HEK293 (cell line): ENCODE data around the gene VMO1.

ENCODE experiments used
- CTCF ChIA-PET: fragments of 350-600 bp; formaldehyde crosslinking; extraction: SDS; loops from one replicate; lab custom pipeline; 2021; ENCODE audit warnings: antibody characterized with exemption; lab: Yijun Ruan, JAX
- POLR2A ChIA-PET: fragments of 300-600 bp; formaldehyde crosslinking; extraction: SDS; loops from one replicate; lab custom pipeline; 2020; ENCODE audit warnings: antibody characterized with exemption, inconsistent platforms; lab: Yijun Ruan, JAX
- H3K27ac ChIP-seq: fragments of 200-500 bp; sonication (Bioruptor generic); 2 replicates; pipeline ENCODE4 v1.5.1; 2014; ENCODE audit warnings: low read depth, low read length, control low read depth, inconsistent platforms; ENCODE audit errors: extremely low read depth
- H3K36me3 ChIP-seq, 2 experiments: fragments of 200-500 bp in 1 of 2; sonication (Bioruptor generic) in 1 of 2; 1 replicate in 1 of 2; 2 replicates in 1 of 2; pipeline ENCODE4 v1.5.1; 2014 to 2017; ENCODE audit warnings: inconsistent platforms in 2 of 2, low read length in 2 of 2; ENCODE audit not compliant: control insufficient read depth in 2 of 2, insufficient read depth in 1 of 2
- H3K4me1 ChIP-seq: fragments of 200-500 bp; sonication (Bioruptor generic); 2 replicates; pipeline ENCODE4 v1.5.1; 2014; ENCODE audit warnings: mild to moderate bottlenecking, low read length, inconsistent platforms; ENCODE audit not compliant: control insufficient read depth, insufficient read depth
- H3K4me3 ChIP-seq: 2 replicates; pipeline ENCODE4 v1.5.1; 2011; ENCODE audit warnings: low read depth, mild to moderate bottlenecking, control low read depth, low read length, moderate library complexity
- H3K9me3 ChIP-seq: fragments of 200-500 bp; sonication (Bioruptor generic); 2 replicates; pipeline ENCODE4 v1.5.1; 2014; ENCODE audit warnings: low read depth, low read length, inconsistent platforms; ENCODE audit not compliant: control insufficient read depth, insufficient read depth
- EGR2 ChIP-seq: fragments of 450-650 bp; formaldehyde crosslinking; IDR thresholded peaks from 2 replicates; pipeline ENCODE4 v1.5.1; 2016; ENCODE audit warnings: low read depth, missing biosample characterization, missing genetic modification characterization
- GLIS1 ChIP-seq: fragments of 450-650 bp; formaldehyde crosslinking; IDR thresholded peaks from 2 replicates; pipeline ENCODE4 v1.5.1; 2016; ENCODE audit warnings: missing biosample characterization, missing genetic modification characterization
- KLF1 ChIP-seq: fragments of 450-650 bp; formaldehyde crosslinking; IDR thresholded peaks from 2 replicates; pipeline ENCODE4 v1.5.1; 2016; ENCODE audit warnings: missing biosample characterization, missing genetic modification characterization
- KLF7 ChIP-seq: fragments of 450-650 bp; formaldehyde crosslinking; IDR thresholded peaks from 2 replicates; pipeline ENCODE4 v1.5.1; 2016; ENCODE audit warnings: missing biosample characterization, missing genetic modification characterization, borderline replicate concordance
- MZF1 ChIP-seq: fragments of 450-650 bp; formaldehyde crosslinking; IDR thresholded peaks from 2 replicates; pipeline ENCODE4 v1.5.1; 2017; ENCODE audit warnings: missing biosample characterization, missing genetic modification characterization, borderline replicate concordance
- SP3 ChIP-seq: fragments of 450-650 bp; formaldehyde crosslinking; IDR thresholded peaks from 2 replicates; pipeline ENCODE4 v1.5.1; 2016; ENCODE audit warnings: missing biosample characterization, missing genetic modification characterization
- SP7 ChIP-seq: fragments of 450-650 bp; formaldehyde crosslinking; IDR thresholded peaks from 2 replicates; pipeline ENCODE4 v1.5.1; 2016; ENCODE audit warnings: missing biosample characterization, missing genetic modification characterization
- ZBTB48 ChIP-seq: fragments of 450-650 bp; formaldehyde crosslinking; IDR thresholded peaks from 2 replicates; pipeline ENCODE4 v1.5.1; 2016; ENCODE audit warnings: missing biosample characterization, missing genetic modification characterization
- ZBTB8A ChIP-seq: fragments of 450-650 bp; formaldehyde crosslinking; IDR thresholded peaks from 2 replicates; pipeline ENCODE4 v1.5.1; 2016; ENCODE audit warnings: missing biosample characterization, missing genetic modification characterization
- ZNF114 ChIP-seq: fragments of 450-650 bp; formaldehyde crosslinking; IDR thresholded peaks from 2 replicates; pipeline ENCODE4 v1.5.0; 2017; ENCODE audit warnings: missing biosample characterization, missing genetic modification characterization
- ZNF133 ChIP-seq: fragments of 450-650 bp; formaldehyde crosslinking; IDR thresholded peaks from 2 replicates; pipeline ENCODE4 v1.5.1; 2016; ENCODE audit warnings: missing biosample characterization, missing genetic modification characterization
- ZNF350 ChIP-seq: fragments of 450-650 bp; formaldehyde crosslinking; IDR thresholded peaks from 2 replicates; pipeline ENCODE4 v1.5.0; 2017; ENCODE audit warnings: missing biosample characterization, mild to moderate bottlenecking, missing genetic modification characterization
- ZNF521 ChIP-seq: fragments of 450-650 bp; formaldehyde crosslinking; IDR thresholded peaks from 2 replicates; pipeline ENCODE4 v1.5.1; 2017; ENCODE audit warnings: missing biosample characterization, mild to moderate bottlenecking, missing genetic modification characterization
- ZNF596 ChIP-seq: fragments of 450-650 bp; IDR thresholded peaks from 2 replicates; pipeline ENCODE4 v1.5.0; 2018; ENCODE audit warnings: missing biosample characterization, mild to moderate bottlenecking, missing genetic modification characterization, moderate library complexity
- ZNF654 ChIP-seq: fragments of 450-650 bp; formaldehyde crosslinking; IDR thresholded peaks from 2 replicates; pipeline ENCODE4 v1.5.1; 2016; ENCODE audit warnings: low read depth, missing biosample characterization, missing genetic modification characterization
- ZNF660 ChIP-seq: fragments of 450-650 bp; IDR thresholded peaks from 2 replicates; pipeline ENCODE4 v1.5.1; 2018; ENCODE audit warnings: missing biosample characterization, mild to moderate bottlenecking, missing genetic modification characterization
- ZNF677 ChIP-seq: fragments of 450-650 bp; IDR thresholded peaks from 2 replicates; pipeline ENCODE4 v1.5.0; 2018; ENCODE audit warnings: missing biosample characterization, mild to moderate bottlenecking, missing genetic modification characterization, moderate library complexity
- ZNF777 ChIP-seq: fragments of 450-650 bp; formaldehyde crosslinking; IDR thresholded peaks from 2 replicates; pipeline ENCODE4 v1.5.1; 2017; ENCODE audit warnings: missing biosample characterization, missing genetic modification characterization, borderline replicate concordance
- TF ChIP-seq, protein P1 (sequence below): fragments of 450-650 bp; formaldehyde crosslinking; IDR thresholded peaks from 2 replicates; pipeline ENCODE4 v1.5.1; 2017; ENCODE audit warnings: missing biosample characterization, missing genetic modification characterization
- TF ChIP-seq, protein P2 (sequence below): fragments of 450-650 bp; formaldehyde crosslinking; IDR thresholded peaks from 2 replicates; pipeline ENCODE4 v1.5.1; 2016; ENCODE audit warnings: missing biosample characterization, missing genetic modification characterization, low read depth
- TF ChIP-seq, protein P3 (sequence below): fragments of 450-650 bp; formaldehyde crosslinking; IDR thresholded peaks from 2 replicates; pipeline ENCODE4 v1.5.1; 2016; ENCODE audit warnings: missing biosample characterization, missing genetic modification characterization
- TF ChIP-seq, protein P4 (sequence below): IDR thresholded peaks from 2 replicates; pipeline ENCODE4 v1.6.1; 2011; ENCODE audit warnings: mild to moderate bottlenecking, low read depth, low read length, borderline replicate concordance
- TF ChIP-seq, protein P5 (sequence below): fragments of 450-650 bp; formaldehyde crosslinking; IDR thresholded peaks from 2 replicates; pipeline ENCODE4 v1.5.1; 2016; ENCODE audit warnings: missing biosample characterization, missing genetic modification characterization

VMO1 gene

DNA sequence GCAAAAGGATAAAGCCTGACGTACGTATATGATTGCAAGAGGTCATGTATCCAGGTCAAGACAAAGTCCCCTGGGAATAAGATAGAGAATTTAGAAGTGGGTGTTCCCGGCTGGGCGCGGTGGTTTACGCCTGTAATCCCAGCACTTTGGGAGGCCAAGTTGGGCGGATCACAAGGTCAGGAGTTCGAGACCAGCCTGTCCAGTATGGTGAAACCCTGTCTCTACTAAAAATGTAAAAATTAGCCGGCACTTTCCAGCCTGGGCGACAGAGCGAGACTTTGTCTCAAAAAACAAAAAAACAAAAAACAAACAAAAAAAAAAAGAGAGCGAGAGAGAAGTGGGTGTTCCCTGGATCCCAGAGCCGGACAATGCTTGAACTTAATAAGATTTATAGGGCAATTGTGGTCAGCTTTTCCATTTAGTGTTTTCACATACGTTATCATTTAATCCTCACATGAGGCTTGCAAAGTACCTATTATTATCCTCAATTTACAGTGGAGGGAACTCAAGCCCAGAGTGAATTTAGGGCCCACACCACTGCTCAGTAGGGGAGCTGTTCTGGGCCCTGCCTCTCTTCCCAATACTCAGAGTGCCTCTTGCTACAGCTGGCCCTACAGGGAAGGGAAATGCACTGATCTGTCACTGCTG, 2.1 kb upstream of the VMO1 start:
- Histone ChIP-seq H3K9me3 (no peaks in the 10 kb centered on the region), H3K36me3 (no peaks in the 10 kb centered on the region)
- CTCF ChIA-PET: interaction anchor here (0.6 to 4.9 kb wide), 13 partner anchors 10 to 222 kb away, joined by 3 to 37 read pairs (median 4); partner anchors contain the start of genes ARRB2 and PLD2
- POLR2A ChIA-PET: interaction anchor here (3.8 kb wide), 1 partner anchor 10 kb away, joined by 23 read pairs; no protein-coding TSS in a partner anchor
- TF ChIP-seq ZNF114 (tag by site-specific recombination) (no peak), ZNF654 (tag by site-specific recombination) (no peak), KLF1 (tag by site-specific recombination) (peak; percentile 69), ZNF660 (no peak), ZNF521 (no peak), EGR2 (0 out of 2 replicates have a peak, but pooled peaks have one; percentile 6), ZNF777 (tag by site-specific recombination) (no peak), SP7 (tag by site-specific recombination) (peak; percentile 99), ZNF133 (tag by site-specific recombination) (no peak), ZNF350 (tag by site-specific recombination) (no peak), GLIS1 (tag by site-specific recombination) (peak; percentile 56), KLF7 (tag by site-specific recombination) (peak; percentile 45; the same call in 1 of the 2 replicates), ZBTB8A (tag by site-specific recombination) (peak; percentile 30; the same call in 1 of the 2 replicates)
- TF ChIP-seq, protein P1, sequence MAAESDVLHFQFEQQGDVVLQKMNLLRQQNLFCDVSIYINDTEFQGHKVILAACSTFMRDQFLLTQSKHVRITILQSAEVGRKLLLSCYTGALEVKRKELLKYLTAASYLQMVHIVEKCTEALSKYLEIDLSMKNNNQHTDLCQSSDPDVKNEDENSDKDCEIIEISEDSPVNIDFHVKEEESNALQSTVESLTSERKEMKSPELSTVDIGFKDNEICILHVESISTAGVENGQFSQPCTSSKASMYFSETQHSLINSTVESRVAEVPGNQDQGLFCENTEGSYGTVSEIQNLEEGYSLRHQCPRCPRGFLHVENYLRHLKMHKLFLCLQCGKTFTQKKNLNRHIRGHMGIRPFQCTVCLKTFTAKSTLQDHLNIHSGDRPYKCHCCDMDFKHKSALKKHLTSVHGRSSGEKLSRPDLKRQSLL (tag by site-specific recombination): no peak
- TF ChIP-seq, protein P2, sequence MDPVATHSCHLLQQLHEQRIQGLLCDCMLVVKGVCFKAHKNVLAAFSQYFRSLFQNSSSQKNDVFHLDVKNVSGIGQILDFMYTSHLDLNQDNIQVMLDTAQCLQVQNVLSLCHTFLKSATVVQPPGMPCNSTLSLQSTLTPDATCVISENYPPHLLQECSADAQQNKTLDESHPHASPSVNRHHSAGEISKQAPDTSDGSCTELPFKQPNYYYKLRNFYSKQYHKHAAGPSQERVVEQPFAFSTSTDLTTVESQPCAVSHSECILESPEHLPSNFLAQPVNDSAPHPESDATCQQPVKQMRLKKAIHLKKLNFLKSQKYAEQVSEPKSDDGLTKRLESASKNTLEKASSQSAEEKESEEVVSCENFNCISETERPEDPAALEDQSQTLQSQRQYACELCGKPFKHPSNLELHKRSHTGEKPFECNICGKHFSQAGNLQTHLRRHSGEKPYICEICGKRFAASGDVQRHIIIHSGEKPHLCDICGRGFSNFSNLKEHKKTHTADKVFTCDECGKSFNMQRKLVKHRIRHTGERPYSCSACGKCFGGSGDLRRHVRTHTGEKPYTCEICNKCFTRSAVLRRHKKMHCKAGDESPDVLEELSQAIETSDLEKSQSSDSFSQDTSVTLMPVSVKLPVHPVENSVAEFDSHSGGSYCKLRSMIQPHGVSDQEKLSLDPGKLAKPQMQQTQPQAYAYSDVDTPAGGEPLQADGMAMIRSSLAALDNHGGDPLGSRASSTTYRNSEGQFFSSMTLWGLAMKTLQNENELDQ (tag by site-specific recombination): no peak
- TF ChIP-seq, protein P3, sequence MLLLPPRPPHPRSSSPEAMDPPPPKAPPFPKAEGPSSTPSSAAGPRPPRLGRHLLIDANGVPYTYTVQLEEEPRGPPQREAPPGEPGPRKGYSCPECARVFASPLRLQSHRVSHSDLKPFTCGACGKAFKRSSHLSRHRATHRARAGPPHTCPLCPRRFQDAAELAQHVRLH (tag by site-specific recombination): no peak
- TF ChIP-seq, all 188 proteins: peak for 6
- peaks cover 4% of the 10 kb centered on the region for H3K4me1 ChIP-seq
- H3K27ac ChIP-seq: no peak overlapping the region; the same call in 1 of the 2 replicates
- H3K4me3 ChIP-seq: no peak overlapping the region

DNA sequence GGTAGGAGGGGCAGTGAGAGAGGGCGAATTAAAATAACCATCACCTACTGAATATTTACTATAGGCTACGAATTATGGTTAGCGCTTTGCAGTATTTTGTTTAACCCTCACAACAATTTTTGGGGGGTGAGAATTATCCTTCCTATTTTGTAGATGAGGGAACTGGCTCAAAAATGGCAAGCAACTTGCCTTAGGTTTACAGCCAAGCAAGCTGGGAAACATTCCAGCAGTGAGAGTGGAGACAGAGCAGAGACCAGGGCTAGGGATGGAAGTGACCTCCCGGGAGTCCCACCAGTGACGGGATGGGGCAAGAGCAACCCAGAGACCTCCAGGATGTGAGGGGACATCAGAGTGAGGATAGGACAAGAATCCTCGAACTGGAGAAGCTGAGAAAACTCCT, 352 bp upstream of the VMO1 start:
- Histone ChIP-seq H3K4me1 (peaks cover 4% of the 10 kb centered on the region), H3K27ac (no peak overlapping the region), H3K36me3 (no peaks in the 10 kb centered on the region), H3K9me3 (no peaks in the 10 kb centered on the region), H3K4me3 (no peak overlapping the region)
- ChIA-PET CTCF (interaction anchor here (0.7 to 1.9 kb wide), 7 partner anchors 10 to 220 kb away, joined by 3 to 6 read pairs (median 3); no protein-coding TSS in a partner anchor), POLR2A (no interaction called here)
- no peak for TF ChIP-seq ZBTB48 (tag by site-specific recombination)
- TF ChIP-seq ZNF677 (tag by site-specific recombination): no peak
- TF ChIP-seq, protein P4, sequence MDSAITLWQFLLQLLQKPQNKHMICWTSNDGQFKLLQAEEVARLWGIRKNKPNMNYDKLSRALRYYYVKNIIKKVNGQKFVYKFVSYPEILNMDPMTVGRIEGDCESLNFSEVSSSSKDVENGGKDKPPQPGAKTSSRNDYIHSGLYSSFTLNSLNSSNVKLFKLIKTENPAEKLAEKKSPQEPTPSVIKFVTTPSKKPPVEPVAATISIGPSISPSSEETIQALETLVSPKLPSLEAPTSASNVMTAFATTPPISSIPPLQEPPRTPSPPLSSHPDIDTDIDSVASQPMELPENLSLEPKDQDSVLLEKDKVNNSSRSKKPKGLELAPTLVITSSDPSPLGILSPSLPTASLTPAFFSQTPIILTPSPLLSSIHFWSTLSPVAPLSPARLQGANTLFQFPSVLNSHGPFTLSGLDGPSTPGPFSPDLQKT: no peak
- no peak for TF ChIP-seq MZF1 (tag by site-specific recombination)
- no peak for TF ChIP-seq SP3
- TF ChIP-seq, protein P5, sequence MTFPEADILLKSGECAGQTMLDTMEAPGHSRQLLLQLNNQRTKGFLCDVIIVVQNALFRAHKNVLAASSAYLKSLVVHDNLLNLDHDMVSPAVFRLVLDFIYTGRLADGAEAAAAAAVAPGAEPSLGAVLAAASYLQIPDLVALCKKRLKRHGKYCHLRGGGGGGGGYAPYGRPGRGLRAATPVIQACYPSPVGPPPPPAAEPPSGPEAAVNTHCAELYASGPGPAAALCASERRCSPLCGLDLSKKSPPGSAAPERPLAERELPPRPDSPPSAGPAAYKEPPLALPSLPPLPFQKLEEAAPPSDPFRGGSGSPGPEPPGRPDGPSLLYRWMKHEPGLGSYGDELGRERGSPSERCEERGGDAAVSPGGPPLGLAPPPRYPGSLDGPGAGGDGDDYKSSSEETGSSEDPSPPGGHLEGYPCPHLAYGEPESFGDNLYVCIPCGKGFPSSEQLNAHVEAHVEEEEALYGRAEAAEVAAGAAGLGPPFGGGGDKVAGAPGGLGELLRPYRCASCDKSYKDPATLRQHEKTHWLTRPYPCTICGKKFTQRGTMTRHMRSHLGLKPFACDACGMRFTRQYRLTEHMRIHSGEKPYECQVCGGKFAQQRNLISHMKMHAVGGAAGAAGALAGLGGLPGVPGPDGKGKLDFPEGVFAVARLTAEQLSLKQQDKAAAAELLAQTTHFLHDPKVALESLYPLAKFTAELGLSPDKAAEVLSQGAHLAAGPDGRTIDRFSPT (tag by site-specific recombination): no peak
- no peak for TF ChIP-seq ZNF596 (tag by site-specific recombination)
